ENCODE results near the gene DCP2.
A peak's percentile ranks its signal among the peaks of the same experiment; 100 is the strongest.

The DCP2 gene

DNA sequence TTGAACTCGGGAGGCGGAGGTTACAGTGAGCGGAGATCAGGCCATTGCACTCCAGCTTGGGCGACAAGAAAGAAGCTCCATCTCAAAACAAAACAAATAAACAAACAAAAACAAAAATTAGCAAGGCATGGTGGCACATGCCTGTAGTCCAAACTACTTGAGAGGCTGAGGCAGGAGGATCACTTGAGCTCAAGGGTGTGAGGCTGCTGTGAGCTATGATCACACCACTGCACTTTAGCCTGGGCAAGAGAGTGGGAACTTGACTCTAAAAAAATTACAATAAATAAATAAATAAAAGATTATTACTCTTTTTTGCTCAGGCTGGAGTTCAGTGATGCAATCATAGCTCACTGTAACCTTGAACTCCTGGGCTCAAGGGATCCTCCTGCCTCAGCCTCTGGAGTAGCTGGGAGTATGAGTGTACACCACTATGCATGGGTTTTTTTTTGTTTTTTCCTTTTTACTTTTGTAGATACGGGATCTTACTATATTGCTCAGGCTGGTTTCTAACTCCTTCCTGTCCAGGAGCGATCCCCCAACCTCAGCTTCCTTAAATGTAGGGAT is 9.0 kb upstream of the DCP2 start:
- no peak for DNase-seq (ENCODE audit: low read depth in 2 of 2)

DNA sequence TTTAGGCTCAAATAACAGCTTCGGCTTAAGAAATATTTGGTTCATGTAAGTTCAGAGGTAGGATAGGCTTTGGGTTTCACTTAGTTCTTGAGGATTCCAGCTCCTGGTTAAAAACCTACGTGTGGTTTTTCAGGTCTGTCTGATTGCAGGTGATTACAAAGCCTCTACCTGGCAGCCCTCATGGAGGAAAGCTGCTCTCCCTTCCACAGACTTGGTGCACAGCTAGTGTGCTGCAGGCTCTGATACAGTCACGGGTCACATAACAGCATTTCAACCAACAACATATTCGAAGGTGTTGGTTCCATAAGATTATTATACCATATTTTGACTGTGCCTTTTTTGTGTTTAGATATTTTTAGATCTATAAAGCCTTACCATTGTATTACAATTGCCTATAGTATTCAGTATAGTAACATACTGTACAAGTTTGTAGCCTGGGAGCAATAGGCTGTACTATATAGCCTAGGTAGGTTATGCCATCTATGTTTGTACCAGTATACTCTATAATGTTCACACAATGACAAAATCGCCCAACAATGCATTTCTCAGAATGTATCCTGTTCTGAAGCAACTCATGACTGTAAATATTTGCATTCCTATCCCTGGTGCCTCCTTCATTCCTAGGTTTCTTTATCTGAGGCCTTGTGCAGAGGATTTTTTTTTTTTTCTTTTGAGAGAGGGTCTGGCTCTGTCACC is 8.0 kb upstream of the DCP2 start:
- no peak for DNase-seq (ENCODE audit: low read depth in 2 of 2)

DNA sequence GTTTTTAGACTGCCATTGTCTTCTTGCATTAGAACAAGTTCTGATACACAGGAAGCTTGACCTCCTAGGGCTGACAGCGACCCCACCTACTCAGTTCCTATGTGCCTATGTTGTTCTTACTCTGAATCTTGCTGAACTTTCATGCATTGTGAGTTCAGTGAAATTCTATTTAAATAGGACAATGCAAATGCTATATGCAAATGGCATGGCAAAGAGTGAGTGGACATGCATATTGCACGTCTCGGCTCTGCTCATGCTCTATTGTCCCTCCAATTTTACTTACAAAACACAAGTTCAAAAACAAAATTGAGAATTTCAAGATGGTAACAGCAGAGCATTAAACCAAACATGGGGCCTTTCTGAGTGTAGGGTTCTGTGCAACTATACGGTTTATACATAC is 5.3 kb upstream of the DCP2 start:
- DNase-seq (ENCODE audit: low read depth in 2 of 2) = no peak

DNA sequence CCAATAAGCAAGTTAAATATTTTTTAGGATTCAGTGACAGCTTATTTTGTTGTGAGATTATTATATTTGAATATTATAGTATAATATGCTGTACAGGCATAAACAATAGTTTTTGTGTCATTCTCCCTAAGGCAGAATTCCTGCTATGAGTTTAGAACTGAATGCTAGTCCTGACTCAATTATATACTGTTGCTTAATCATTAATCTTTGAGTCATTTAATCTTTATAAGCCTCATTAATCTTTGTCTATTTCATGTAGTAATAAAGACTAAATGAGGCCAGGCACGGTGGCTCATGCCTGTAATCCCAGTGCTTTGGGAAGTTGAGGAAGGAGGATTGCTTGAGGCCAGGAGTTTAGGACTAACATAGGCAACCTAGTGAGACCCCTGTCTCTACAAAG is 3.6 kb upstream of the DCP2 start:
- DNase-seq (ENCODE audit: low read depth in 2 of 2) = no peak

DNA sequence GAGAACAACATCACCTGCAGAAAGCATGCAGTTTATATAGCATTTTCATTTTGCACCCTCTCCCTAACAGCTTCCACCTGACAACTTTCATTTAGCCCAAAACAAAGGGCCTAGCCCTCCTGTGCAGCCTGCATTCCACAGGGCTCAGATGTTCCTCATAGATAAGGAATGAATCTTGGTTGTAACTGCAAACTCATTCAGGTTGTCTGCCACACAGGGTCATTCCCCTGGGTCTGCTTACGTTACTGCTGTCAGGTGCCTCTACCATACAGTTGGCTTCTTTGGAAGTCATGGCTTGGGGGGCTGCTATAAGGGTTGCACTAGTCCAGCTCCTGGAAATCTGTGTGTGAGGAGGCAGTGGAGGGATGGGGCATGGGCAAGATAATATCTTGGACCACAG is 2.7 kb upstream of the DCP2 start:
- no peak for DNase-seq (ENCODE audit: low read depth in 2 of 2)

DNA sequence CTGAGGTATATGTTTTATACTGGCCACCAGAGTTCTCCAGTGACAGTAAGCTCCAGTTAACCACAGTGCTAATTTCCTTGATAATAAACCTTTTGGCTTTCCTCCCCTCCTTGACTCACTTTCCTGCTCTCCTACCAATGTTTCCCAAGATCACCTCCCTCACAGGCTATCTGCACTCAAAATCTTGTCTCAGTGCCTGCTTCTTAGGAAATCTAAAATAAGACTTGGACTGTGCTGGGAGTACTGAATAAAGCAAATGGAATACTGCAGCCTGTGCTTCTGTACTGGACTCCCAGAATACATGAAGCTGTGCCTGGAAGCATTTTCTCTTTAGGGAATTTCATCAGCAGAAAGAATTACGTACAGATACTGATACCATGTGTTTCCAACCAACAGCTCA is 1.7 kb upstream of the DCP2 start:
- no peak for DNase-seq (ENCODE audit: low read depth in 2 of 2)

DNA sequence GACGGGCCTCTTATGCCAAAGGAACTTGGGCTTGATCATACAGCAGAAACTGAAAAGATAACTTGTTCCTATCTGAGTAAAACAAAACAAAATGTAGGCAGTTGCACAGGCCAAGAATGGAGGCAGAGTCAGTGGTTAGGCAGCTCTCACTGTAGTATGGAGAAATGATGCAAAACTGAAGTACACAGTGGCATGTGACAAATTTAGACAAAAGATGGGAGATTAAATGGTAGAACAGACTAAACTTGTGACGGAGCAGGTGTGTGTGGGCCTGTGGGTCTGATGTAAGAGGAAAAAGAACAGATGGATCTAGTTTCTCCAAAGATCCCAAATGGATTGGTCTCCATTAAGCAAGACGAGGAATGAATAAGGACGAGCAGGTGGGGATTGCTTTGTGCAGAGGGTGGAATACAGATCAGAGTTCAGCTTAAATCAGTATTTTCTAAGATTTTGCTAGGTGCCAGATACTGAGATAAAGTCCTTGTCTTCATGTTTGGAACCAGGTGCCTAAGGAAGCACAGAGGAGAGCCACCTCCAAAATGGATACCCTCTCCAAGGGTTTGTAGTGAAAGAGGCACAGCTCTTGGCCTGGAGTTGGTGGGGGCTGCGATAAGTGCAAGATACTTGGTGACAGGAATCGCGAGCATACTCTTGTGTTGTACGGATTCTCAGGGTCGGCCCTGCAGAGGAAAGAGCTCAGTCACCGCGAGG is 722 bp upstream of the DCP2 start:
- DNase-seq (ENCODE audit: low read depth in 2 of 2) = no peak

DNA sequence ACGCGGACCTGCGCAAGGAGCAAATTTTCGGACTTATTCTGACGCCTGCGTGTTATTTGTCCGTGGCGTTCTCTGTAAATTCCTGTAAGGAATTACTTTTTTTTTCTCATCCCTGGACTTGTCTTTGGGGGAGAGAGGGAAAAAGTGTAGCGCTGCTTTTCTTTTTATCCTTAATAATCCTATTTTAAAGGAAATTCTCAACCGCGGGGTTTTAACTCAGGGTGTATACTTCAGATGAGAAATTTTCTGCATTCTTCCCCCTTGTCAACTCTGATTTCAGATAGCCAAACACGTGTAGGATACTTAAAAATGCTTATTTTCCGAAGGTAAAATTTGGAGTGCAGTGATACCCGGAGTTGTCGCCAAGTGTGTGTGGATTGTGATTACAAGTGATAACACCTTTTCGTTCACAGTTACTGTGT is 853 bp downstream of the DCP2 start:
- no peak for DNase-seq (ENCODE audit: low read depth in 2 of 2)

DNA sequence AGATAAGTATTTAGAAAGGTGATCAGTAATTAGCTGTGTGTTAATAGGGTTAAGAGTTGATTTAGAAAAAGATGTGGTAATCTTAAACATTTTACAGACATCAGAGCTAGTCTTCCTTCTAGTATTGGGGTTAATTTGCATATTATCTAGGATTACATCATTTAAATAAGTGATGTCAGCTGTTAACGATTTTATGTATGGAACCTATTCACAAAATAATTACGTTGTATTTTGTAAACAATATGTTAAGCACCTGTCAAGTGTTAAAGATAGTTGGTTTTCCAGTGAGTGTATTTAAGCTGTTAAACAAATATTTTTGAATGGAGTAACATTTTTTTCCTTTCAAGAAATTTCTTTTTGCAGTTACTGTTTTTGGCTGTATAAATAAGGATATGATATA is 2.2 kb downstream of the DCP2 start:
- DNase-seq (ENCODE audit: low read depth in 2 of 2) = no peak

DNA sequence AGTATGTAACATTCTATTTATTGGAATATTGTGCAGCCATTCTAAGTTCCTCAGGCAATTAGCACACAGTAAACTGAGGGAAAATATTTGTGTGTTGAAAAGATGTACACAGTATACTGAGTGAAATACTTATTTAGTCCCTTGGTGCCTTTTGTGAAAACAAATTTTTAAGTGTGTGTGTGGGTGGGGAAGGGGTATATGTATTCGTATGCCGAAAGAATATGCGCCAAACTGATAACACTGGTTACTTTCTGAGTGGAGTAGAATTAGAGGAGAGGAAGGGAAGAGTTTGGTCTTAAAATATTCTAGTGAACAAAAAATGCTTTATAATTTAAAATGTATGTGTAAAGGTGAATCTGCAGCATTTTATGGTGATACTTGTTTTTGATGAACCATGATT is 3.1 kb downstream of the DCP2 start:
- DNase-seq (ENCODE audit: low read depth in 2 of 2) = no peak

DNA sequence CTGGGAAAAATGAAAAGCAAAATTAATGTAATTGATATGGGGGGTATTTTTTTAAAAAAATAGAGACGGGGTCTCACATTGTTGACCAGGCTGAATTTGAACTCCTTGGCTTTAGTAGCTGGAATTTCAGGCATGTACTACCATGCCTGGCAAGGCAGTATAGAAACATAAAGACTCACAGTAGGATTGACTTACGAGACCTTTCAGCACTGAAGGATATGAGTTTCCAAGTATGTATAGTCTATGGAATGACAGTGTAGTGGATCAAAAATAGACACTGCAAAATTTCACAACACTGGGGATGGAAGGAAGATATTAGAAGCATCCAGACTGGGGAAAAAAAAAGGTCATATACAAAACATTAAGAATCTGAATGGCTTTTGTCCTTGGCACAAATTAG is 6.8 kb downstream of the DCP2 start:
- DNase-seq (ENCODE audit: low read depth in 2 of 2) = no peak

DNA sequence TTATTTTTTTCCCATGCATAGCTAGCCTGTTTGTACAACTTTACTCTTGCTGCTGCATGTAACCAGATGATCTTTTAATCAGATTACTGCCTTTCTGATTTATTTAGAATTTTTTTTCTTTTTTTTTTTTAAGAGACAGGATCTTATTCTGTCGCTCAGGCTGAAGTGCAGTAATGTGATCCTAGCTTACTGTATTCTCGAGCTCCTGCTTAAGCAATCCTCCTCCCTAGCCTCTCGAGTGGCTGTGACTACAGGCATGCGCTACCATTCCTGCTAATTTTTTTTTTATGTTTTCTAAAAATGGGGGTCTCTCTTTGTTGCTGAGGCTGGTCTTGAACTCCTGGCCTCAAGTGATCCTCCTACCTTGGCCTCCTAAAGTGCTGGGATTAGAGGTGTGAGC is 9.6 kb downstream of the DCP2 start:
- no peak for DNase-seq (ENCODE audit: low read depth in 2 of 2)

DNA sequence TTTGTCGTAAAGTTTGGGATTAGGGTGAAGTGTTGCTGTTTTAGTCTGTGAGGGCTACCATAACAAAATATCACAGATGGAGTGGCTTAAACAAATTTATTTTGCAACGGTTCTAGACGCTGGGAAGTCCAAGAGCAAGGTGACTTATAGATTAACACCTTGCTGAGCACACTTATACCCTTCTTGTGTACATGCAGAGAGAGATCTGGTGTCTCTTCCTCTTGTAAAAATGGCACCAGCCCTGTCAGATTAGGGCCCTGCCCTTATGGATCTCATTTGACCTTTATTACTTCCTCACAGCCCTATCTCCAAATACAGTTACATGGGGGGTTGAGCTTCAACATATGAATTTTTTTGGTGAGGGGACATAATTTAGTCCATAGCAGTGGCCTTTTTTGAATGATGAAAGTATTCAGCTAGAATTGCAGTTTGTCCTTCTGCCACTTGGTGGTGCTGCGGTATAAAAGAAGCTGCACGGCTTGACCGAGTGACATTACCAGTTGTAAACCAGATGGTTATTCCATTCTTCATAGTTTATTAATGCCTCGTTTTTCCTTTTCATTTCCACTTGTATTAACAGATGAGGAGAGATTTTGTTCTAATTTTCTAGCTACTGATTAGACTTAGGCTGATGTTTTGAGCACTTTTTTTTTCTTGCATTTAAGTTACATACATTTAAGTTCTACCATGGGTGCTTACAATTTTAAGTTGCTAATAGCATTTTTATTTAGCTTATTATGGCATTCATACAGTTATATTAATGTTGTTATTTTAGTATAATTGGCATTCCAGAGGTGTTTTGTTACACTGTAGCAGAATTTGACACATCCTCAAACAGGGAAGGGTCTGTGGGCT is 19.4 kb downstream of the DCP2 start:
- DNase-seq (ENCODE audit: low read depth in 2 of 2) = peak; percentile 38 to 40

DNA sequence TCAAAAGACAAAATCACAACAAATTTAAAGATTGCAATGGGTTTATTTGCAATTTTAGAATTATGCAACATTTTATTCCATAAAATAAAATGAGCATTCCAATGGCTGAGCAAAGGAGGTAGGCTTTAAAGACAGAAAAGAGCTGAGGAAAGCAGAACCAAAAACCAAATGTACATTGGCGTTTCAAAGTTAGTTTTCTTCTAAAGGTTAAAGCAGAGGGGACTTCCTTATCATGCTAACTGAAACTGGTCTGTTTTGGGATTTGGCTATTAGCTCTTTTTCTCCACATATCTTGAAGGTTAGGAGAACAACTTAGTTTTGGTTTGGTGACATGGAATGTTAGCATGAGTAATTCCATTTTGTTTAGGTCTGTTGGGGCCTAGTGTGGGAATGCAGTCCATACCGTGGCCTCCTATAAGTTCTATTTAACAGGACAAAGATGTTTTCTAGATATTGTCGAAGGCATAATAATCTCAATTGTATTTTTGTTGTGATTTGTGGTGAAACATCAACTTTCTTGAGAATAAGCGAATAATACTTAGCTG is 20.3 kb downstream of the DCP2 start:
- no peak for DNase-seq (ENCODE audit: low read depth in 2 of 2)

DNA sequence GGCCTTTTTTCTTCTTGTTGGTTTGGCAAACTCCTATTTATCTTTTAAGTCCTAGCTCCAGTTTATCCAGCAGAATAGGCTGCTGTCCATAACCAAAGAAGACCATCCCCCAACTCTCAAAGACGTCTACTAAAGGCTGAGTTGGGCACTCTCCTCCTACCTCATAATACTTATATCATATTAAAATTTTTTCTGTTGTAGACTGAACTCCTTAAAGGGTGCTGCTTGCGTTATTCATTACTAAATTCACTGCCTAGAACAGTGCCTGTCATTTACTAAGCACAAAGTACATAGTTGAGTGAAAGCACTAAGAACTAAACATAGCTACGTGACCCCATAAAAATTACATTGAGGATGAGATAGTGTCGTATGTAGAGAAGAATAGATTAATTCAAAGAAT is 21.7 kb downstream of the DCP2 start:
- no peak for DNase-seq (ENCODE audit: low read depth in 2 of 2)

DNA sequence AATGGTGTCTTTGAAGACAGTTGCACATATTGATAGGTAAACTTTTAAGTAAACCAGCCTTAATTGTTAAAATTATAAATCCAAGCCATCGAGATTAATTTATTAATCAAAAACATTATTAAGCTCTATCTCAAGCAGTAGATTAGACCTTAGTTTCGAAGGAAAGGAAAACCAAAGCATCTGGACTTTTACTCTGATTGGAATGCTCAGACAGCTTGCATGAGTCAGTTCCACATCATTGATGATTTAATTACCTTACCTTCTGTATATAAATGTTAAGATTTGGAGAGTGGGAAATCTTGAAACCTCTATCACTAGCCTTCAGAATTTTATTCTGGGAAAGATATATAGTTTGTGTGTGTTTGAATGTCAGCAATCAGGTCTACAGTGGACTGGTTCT is 23.9 kb downstream of the DCP2 start:
- DNase-seq (ENCODE audit: low read depth in 2 of 2) = no peak

DNA sequence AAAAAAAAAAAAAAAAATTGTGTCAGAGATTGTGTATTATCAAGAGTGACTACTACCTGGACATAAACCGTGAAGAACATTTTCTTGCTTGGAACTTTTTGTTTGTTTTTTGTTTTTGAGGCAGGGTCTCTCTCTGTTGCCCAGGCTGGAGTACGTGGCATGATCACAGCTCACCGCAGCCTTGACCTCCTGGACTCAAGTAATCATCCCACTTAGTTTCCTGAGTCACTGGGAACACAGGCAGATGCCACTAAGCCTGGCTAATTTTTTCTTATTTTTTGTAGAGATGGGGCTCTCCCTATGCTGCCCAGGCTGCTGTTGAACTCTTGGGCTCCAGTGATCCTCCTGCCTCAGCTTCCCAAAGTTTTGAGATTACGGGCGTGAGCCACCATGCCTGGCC is 25.8 kb downstream of the DCP2 start:
- DNase-seq (ENCODE audit: low read depth in 2 of 2) = no peak

DNA sequence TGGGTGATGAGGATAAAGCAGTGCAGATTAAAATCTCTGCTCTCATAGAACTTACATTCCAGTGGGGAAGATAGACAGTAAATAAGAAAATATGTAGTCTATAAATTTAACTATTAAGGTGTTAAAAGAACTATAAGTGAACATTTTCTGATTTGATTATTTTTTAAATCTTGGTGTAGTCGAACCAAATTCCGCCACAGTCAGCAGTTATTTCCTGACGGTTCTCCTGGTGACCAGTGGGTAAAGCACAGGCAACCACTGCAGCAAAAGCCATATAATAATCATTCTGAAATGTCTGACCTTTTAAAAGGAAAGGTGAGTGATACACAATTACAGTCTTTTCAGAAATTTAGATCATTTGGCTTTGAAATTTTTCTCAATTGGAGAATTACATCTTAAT is 27.2 kb downstream of the DCP2 start:
- DNase-seq (ENCODE audit: low read depth in 2 of 2) = no peak

DNA sequence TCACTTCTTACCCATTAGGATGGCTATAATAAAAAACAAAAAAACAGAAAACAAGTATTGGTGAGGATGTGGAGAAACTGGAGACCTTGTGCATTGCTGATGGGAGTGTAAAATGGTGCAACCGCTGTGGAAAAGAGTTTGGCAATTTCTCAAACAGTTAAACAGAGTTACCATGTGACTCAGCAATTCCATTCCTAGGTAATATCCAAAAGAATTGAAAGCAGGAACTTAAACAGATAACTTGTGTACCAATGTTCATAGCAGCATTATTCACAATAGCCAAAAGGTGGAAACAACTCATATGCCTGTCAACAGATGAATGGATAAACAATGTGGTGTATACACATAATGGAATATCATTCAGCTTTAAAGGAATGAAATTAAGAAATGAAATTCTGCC is 28.9 kb downstream of the DCP2 start:
- no peak for DNase-seq (ENCODE audit: low read depth in 2 of 2)

DNA sequence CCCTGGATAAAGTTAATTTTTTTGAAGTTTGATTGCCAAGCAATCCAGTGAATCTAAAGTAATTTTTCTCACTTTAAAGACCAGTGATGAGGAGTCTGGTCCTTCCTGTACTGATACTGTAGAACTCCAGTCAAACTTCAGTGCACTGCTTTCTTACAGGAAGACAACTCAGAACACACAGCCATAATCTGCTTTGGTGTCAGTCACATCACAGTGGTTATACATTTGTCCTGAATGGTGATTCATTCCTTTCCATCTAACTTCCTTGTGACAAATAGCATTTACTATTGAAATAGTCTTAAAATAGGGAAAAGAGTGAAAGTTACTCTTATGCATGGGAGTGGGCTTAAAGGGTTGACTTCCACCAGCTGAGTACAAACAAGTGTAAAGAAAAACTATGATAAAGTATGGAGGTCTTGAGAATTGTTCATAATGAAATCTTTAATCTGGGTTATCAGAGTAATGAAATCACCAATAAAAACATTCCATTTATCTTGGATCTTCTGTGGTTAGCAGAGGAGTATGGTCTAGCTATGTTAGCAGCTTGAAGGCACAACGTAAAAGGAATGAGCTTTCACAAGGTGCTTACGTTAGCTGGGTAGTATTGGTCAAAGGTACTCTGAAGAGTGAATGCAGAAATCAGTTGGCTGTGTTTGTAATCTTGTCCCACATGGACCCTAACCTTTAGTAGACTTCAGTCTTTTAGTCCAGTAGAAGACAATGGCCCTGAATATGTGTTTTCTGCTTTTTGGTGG is 41.5 kb downstream of the DCP2 start:
- DNase-seq (ENCODE audit: low read depth in 2 of 2) = no peak

DNA sequence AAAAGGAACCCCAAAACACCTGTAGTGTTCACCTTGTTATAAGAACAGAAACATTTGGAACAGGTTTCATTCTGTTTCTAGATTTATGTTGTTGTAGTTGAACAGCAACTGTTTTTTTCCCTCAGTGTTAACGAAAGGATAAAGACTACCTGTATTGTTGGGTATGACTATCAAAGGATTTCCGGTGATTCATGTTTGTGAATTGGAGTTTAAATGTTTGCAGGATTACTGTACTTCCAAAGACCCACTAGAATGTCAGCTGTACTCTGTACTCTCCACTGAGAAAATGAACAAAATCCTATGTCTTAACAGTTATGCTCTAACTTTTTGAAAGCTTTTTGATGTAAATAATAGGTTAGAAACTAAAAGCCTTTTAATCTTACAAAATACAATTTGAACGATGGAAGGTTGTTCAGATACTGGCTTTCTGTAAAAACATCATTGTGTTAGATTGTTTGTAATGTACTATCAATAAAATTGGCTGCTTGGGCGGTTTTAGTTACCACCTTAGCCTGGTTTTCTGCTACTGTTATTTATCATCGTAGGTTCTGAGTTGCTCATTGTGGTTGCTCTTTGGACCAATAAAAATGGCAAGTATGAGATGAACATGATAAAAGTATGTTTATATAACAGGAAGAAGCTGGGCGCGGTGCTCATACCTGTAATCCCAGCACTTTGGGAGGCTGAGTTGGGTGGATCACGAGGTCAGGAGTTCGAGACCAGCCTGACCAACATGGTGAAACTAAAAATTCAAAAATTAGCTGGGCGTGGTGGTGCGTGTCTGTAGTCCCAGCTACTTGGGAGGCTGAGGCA is 44.1 kb downstream of the DCP2 start:
- DNase-seq (ENCODE audit: low read depth in 2 of 2) = no peak
